GM19238 (cell line): ENCODE data around the gene IQSEC1.
A peak's percentile ranks its signal among the peaks of the same experiment; 100 is the strongest.

Experiments
- DNase-seq: peaks from one replicate; pipeline ENCODE4 v3.0.0; 2011; ENCODE audit warnings: low spot score; ENCODE audit not compliant: insufficient read length

The IQSEC1 gene

DNA sequence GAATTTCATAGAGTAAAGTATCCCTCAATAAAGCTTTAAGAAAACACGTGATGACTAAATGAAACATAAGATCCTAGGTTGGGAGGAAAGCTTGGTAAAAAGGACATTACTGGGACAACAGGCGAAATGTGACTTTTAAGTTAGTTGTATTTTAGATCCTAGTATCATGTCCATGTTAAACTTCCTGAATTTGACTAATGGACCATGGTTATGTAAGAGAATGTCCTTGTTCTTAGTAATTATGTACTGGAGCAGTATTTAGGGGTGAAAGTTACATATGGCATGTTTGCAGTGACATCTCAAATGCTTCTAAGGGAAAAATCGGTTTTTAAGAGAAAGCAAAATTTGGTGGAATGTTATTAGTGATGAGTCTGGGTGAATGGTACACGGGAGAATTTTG is 69.6 kb downstream of the IQSEC1 start:
- no peak for DNase-seq

- DNase-seq, result no peak
Observed at GRCh38 chr3:13002398-13003124, 70.7 kb downstream of the IQSEC1 start.

DNA sequence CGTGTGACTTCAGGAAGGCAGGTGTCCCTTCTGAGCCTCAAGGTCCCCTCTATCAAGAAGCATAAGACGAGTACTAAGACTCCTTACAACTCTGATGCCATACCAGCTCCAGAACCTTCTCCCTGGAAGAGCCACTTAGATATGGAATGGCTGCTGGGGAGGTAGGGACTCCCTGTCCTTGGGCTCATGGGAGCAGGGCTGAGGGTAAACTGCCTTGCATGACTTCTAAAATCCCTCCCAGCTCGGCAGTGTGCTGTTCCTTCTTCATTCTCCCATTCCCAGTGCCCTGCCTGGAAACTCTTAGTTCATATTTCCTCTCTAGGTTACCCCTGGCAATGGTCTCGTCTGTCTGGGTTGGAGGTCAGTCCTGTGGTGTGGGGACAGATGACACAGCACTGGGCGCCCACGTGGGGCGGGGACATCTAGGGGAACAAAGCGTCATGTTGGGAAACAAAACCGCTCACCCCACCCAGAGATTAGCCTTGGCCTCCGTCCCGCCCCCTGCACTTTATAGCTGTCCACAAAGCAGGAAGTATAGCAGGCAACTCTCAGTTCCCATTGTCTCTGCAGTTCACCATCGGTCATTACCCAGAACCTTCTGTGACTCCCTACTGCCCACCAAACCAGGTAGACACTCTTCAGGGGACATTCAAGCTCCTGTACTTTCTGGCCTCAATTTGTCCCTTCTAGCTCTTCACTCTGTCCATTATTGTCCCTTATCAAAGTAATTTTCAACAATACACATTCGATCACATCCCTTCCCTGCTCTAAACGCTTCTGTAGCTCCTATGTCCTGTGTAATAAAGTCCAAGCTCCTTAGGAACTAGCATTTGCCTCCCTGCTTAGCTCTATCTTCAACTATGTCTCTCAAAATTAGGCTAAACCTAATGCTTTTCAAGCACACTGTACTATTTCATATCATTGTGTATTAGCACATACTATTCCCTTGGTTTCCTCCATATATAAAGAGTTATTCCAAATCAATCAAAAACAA is 73.8 kb downstream of the IQSEC1 start:
- DNase-seq, result no peak

DNA sequence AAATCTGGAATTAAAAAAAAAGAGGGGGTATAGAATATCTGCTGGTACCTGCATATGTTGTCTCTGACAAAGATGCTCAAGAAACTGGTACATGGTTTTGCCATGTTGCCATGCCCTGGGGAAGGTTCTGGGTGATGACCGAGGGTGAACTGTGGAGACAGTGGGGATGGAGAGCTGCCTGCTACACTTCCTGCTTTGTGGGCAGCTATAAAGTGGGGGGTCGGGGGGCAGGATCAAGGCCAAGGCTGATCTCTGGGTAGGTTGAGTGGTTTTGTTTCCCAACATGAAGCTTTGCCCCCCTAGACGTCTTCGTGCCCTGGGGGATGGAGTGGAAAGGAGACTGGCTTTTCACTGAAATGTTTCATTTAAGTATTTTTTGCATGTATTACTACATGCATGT is 74.6 kb downstream of the IQSEC1 start:
- no peak for DNase-seq

- no peak for DNase-seq
Observed at GRCh38 chr3:12997387-12997786, 75.8 kb downstream of the IQSEC1 start.

GRCh38 chr3:12996181-12996506 is 77.1 kb downstream of the IQSEC1 start:
- DNase-seq, result no peak

- no peak for DNase-seq
Observed at GRCh38 chr3:12995389-12996180, 77.6 kb downstream of the IQSEC1 start.

- DNase-seq, result peak; percentile 95
Observed at GRCh38 chr3:12994607-12995388, 78.4 kb downstream of the IQSEC1 start.

GRCh38 chr3:12994357-12994606 is 78.9 kb downstream of the IQSEC1 start:
- no peak for DNase-seq

DNA sequence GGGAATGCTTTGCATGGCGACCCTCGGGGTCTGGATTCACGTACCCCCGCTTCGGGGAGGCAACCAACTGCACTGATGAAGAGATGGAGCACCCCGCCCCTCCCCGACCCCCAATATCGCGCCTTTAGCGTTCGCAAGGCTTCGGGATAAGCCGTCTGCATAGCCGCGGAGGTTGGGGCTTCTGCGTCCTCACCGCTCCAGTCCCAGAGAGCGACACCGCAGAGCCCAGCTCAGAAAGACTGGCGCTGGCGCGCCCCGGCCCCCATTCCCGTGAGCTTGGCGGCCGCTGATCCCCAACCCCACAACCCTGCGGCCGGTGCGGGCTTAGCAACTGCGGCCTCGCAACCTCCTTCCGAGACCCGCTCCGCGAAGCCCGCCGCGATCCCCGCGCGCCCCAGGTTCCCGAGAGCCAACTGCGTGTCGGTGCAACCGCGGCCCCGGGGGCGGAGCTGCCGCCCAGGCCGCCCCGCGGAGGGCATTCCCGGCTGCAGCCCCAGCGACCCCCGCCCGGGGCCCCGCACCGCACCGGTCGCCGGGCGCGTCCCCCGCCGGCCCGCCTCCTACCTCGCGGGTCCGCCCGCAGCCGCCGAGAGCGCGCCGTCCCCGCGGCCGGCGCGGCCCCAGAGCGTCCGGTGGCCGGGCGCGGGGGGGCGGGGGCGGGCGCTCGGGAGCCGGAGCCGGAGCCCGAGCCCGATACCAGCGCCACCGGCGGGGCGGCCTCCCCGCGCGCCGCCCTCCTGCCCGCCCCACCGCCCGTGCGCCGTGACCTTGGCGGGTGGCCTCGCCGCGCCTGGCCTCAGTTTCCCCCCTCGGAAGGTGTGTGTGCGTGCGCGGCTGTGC is 79.5 kb downstream of the IQSEC1 start:
- DNase-seq, result no peak

DNA sequence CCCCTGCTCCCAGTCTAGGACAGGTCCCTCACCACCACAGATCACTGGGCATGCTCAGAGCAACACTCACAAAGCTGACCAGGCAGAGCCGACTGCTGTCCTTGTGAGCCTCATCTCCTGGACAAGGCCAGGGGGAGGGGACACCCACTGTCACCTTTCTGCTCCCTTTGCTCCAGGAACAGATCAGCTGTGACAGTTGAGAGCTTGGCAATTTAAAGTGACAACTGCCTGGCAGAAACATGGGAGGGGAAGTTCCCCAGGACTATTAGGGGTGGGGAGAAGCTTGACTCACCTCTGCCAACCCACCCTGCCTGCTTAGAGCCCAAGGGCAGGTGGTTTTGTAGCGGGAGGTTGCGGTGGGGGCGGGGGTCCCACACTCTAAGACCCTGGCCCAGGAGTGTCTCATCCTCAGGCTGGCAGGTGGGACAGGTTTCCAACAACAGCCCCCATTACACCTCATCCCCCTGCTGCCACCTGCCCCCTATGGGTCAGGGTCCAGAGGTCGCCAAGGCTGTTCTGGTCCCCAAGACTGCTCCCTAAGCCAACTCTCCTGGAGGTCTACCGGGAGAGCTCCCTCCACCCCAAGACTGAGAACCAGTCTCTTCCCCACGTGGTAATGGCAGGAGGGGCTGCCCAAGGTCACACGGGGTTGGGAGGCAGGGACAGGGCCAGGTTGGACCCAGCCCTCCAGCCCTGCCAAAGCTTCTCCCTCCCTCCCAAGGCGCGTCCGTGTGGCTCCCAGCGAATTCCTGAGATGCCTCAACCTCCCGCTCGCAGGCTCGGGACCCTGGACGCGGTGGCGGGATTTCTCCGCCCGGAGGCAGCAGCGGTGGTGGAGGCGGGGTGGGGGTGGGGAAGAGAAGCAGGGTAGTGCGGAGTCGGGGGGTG is 80.4 kb downstream of the IQSEC1 start:
- DNase-seq, result no peak

GRCh38 chr3:12991861-12992281 is 81.4 kb downstream of the IQSEC1 start:
- no peak for DNase-seq

DNA sequence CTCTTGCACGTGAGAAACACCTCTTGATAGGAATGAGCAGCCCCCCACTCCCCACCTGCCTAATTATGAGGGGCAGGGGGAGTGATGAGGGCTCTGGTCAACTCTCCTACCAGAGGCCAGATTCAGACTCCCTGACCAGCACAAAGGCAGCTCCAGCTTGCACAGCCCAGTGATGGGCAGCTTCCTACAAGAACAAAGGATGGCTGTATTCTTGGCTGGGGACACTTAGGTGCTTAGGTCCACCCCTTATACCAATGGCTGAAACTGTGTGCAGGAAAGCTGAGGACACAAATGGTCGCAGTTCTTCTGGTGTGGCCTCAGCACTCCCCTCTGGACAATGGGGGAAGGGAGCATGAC is 81.8 kb downstream of the IQSEC1 start:
- DNase-seq, result no peak

GRCh38 chr3:12990781-12991480 is 82.3 kb downstream of the IQSEC1 start:
- DNase-seq, result no peak

GRCh38 chr3:12990306-12990705 is 82.9 kb downstream of the IQSEC1 start:
- no peak for DNase-seq

- no peak for DNase-seq
Observed at GRCh38 chr3:12988728-12989454, 84.3 kb downstream of the IQSEC1 start.

DNA sequence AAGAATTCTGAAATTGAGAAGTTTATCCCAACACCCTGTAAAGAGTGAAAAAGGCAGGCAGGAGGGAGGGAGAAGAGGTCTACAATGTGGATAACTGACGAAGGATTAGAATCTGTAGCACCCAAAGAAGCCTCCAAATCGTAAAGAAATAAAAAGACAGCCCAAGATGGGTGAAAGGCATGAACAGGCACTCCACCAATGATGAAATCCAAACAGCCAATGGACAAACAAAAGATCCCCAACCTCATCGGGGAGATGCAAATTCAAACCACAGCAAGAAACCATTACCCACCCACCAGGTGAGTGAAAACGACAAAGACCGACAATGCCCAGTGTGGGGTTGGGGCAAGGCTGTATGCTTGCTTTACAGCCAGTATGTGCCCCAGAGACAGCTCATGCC is 85.6 kb downstream of the IQSEC1 start:
- no peak for DNase-seq

DNA sequence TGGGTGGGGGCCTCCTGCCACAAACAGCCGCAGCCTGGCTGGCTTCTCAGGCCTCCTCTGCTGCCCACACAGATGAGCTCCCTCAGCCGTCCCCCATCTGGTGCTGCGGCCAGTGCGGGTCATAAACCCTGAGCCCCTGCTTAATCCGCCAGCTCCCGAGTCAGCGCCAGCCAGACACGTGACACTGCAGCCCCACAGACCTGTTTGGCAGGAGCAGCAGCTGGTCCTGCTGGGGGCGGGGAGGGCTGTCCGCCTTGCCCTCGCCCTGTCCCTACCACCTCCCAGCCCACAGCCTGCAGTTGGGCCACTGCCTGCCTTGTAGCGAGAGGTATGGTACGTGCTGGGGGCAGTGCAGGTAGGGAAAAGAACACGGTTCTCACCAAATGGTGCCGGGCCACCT is 86.2 kb downstream of the IQSEC1 start:
- DNase-seq, result no peak
